ENCODE results near the gene CLIC1. TPM values are rescaled to one million over a fixed set of nuclear protein-coding genes. Genes with fewer than 3 reads are reported as not detected.

CLIC1 gene
- polyA plus RNA-seq, 1 donor: 102 TPM

- DNase-seq (ENCODE audit: low read depth): no peak
Observed at GRCh38 chr6:31701666-31702404, 34.5 kb downstream of the CLIC1 start.

- no peak for DNase-seq (ENCODE audit: low read depth)
Observed at GRCh38 chr6:31700740-31701401, 35.5 kb downstream of the CLIC1 start.

- no peak for DNase-seq (ENCODE audit: low read depth)
Observed at GRCh38 chr6:31697555-31697954, 38.8 kb downstream of the CLIC1 start.

- no peak for DNase-seq (ENCODE audit: low read depth)
Observed at GRCh38 chr6:31693535-31693934, 42.8 kb downstream of the CLIC1 start.

DNA sequence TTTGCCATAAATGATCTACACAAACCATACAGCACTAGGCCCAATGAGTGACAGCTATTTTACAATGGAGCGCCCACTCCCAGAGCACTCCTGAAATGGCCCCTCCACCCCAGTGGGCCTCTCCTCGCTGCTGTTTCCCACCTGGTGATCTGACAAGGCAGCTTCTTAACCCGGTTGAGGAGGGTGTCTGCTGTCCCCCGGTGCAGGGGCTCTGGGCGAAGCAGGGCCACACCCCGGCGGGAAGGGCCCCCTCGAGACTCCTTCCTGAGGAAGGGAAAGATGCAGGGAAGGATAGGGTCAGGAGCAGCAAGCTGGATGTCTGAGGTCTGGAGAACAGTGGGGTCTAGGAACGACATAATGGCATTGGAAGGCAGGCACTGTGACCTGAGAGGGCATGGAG lies 43.4 kb downstream of the CLIC1 start:
- no peak for DNase-seq (ENCODE audit: low read depth)

GRCh38 chr6:31692353-31692752 lies 44.0 kb downstream of the CLIC1 start:
- no peak for DNase-seq (ENCODE audit: low read depth)

DNA sequence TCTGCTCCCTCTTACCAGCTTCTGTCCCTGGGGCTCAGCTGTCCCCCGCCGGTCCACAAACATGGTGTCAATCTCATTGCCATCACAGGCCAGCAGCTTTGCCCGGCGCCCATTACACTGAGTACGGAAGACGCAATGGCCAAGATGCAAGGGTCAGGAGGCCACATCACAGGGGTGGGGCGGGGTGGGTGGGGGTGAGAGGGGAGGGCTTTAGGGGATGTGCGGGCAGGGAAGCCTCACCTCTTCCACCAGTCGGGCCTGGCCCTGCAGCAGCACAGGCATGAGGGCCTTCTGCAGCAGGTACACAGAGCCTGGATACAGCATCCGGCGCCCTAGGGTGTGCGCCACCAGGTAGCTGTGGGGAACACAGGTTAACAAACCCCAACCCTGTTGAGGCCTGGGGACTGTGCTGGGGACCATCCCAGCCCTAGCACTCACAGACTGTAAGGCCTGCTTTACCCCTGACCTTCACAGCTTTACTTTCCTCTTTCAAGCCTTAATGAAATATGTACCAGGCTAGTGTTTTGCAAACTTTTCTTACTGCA lies 44.7 kb downstream of the CLIC1 start:
- DNase-seq (ENCODE audit: low read depth): no peak

DNA sequence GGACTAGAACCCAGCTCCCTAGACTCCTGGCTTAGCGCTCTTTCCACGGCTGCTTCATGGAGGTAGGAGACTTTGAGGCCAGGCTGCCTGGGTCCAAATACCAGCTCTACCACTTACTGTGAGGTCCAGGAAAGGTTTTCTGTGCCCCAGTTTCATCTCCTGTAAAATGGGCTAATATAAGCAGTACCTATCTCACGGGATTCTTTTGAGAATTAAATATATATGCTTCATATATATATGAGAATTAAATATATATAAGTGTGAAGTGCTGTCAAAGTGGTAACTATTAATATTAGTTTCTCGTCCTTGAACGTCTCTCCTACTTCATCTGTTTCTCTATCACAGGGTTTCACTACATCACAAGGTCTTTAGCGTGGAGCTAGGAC lies 45.3 kb downstream of the CLIC1 start:
- DNase-seq (ENCODE audit: low read depth): no peak

DNA sequence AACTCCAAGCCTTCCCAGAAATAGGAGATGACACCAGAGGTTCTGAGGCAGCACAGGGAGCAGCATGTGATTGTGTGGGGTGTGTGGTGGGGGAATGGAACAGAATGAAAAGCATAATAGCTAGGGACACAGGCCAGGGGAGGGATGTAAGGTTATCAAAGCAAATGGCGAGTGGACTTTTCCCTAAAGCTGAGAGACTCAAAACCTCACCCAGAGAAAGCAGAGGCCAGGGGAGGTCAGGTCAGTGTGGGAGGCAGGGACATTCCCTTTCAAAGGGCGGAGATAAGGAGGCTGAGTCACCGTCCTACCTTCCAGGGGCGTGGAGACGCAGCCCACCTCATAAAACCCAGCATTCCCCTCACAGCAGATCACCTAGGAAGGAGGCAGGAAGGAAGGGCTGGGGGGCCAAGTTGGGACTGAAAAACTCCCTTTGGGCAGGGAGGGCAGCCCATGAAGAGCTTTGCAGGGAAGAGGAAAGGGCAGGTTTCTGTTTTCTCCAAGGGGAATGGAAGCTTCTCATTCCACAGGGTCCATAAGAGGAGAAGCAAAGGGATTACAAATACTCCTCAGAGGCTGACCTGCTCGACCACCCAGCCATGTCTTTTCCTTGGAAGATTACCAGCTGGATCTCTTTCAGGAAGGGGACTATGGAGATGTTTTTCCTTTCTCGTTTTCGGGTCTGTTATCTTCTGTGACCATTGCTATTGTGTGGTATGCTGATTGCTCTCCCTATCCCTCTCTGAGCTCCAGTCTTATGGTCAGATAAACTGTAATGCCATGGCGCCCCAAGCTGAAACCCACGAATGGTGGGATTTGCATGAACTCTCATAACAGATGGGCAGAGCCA lies 45.9 kb downstream of the CLIC1 start:
- DNase-seq (ENCODE audit: low read depth): no peak

- no peak for DNase-seq (ENCODE audit: low read depth)
Observed at GRCh38 chr6:31689249-31690110, 46.9 kb downstream of the CLIC1 start.

DNA sequence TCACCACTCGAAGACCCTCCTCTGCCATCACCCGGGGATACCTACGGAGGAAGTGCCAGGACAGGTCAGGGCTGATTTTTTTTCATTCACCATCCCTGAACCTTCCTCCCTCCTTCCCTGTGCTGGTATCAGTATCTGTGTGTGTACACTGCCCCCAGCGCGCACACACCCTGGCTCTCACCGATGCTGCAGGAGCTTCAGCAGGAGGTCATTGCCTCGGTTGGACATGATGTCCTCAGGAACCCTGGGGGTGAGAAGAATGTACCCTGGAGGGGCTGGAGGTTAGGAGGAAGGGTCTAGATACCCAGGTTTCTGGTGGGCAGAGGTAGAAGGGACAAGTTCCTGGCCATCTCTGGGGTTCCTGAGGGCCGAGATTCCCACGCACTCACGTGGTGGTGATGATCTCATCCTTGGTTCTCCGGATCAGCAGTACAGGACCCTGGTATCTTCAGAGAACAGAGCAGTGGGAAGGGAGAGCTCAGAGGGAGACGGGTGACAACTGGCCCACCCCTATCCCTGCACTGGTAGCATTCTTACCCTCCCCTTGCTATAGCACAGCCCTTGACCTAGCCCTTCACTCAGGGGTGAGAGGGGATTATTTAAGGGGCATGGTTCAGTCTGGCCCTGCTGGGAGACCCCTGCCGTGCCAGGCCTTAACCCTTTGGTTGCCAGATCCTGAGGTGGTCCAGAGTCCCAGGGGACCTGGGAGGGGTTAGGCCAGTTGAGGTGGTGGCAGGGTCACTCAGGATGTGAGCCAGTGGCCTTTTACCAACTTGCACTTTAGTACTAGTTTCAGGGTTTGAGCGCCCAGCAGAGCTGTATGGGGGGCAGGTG lies 48.3 kb downstream of the CLIC1 start:
- DNase-seq (ENCODE audit: low read depth): no peak

DNA sequence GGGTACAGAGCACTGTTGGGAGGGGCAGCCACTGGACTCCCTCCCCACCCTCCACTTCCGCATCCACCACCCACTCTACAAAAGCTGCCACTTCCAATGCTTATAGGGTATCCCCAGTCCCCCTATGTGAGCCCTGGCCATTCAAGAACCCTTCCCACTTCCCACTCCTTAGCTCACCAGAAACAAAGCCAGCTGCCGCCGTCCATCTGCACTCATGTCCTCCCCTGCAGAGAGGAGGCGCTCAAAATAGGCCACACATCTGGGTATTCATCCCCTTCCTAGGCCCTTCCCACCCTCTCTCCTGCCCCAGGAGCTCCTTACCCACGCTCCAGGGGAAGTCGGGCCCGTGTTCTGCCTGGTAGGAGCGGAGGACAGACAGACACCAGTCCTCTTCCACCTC lies 49.0 kb downstream of the CLIC1 start:
- DNase-seq (ENCODE audit: low read depth): no peak

GRCh38 chr6:31686483-31686882 lies 49.8 kb downstream of the CLIC1 start:
- DNase-seq (ENCODE audit: low read depth): no peak

GRCh38 chr6:31683591-31683990 lies 52.7 kb downstream of the CLIC1 start:
- DNase-seq (ENCODE audit: low read depth): no peak

DNA sequence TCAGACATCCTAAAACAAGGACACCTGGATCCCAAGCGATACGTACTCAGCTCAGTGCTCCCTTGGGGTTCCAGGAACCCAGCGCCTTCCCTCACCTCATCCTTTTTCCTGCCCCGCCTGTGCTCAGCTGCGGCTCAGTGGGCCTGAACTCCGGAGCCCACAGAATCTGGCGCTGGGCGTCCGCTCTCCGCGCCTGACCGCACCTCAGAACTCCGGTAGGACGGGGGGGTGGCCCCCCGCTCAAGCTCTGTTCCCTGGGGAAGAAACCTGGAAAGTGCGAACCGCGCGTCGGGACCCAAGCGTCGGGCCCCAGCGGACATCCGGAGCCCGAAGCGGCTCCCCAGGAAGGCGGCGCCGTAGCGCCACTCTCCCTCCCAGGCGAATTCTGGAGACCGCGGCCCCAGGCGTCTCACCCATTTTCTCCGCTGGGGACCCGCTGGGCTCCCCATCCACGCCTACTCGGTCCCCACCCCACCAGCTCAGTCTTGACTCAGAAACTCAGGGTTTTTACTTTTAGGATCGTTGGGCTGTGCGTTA lies 55.1 kb downstream of the CLIC1 start:
- DNase-seq (ENCODE audit: low read depth): no peak

Other genes starting within 250 kb of the CLIC1 start
- 1.1 TPM for gene MICB, start 238.4 kb downstream of the CLIC1 start, polyA plus RNA-seq (ENCODE audit: insufficient read length)
- gene MCCD1, start 207.6 kb downstream of the CLIC1 start, polyA plus RNA-seq (ENCODE audit: insufficient read length): not detected
- 368 TPM for gene DDX39B, start 194.5 kb downstream of the CLIC1 start, polyA plus RNA-seq (ENCODE audit: insufficient read length)
- 3.0 TPM for gene ATP6V1G2, start 189.9 kb downstream of the CLIC1 start, polyA plus RNA-seq (ENCODE audit: insufficient read length)
- gene NFKBIL1, start 188.9 kb downstream of the CLIC1 start, polyA plus RNA-seq (ENCODE audit: insufficient read length): 16.8 TPM
- gene LTA, start 164.2 kb downstream of the CLIC1 start, polyA plus RNA-seq (ENCODE audit: insufficient read length): 0.18 TPM
- gene TNF, start 161.0 kb downstream of the CLIC1 start, polyA plus RNA-seq (ENCODE audit: insufficient read length): not detected
- gene LTB, start 154.1 kb downstream of the CLIC1 start, polyA plus RNA-seq (ENCODE audit: insufficient read length): 1.1 TPM
- 7.4 TPM for gene LST1, start 150.3 kb downstream of the CLIC1 start, polyA plus RNA-seq (ENCODE audit: insufficient read length)
- gene NCR3, start 143.5 kb downstream of the CLIC1 start, polyA plus RNA-seq (ENCODE audit: insufficient read length): 0.24 TPM
- 13.4 TPM for gene AIF1, start 121.3 kb downstream of the CLIC1 start, polyA plus RNA-seq (ENCODE audit: insufficient read length)
- gene PRRC2A, start 115.8 kb downstream of the CLIC1 start, polyA plus RNA-seq (ENCODE audit: insufficient read length): 133 TPM
- gene BAG6, start 83.9 kb downstream of the CLIC1 start, polyA plus RNA-seq (ENCODE audit: insufficient read length): 200 TPM
- 4.3 TPM for gene APOM, start 80.6 kb downstream of the CLIC1 start, polyA plus RNA-seq (ENCODE audit: insufficient read length)
- 12.1 TPM for gene C6orf47, start 75.8 kb downstream of the CLIC1 start, polyA plus RNA-seq (ENCODE audit: insufficient read length)
- gene GPANK1, start 71.5 kb downstream of the CLIC1 start, polyA plus RNA-seq (ENCODE audit: insufficient read length): 14.1 TPM
- gene CSNK2B, start 70.5 kb downstream of the CLIC1 start, polyA plus RNA-seq (ENCODE audit: insufficient read length): 125 TPM
- gene LY6G5B, start 66.6 kb downstream of the CLIC1 start, polyA plus RNA-seq (ENCODE audit: insufficient read length): 11.5 TPM
- 2.7 TPM for gene LY6G5C, start 55.5 kb downstream of the CLIC1 start, polyA plus RNA-seq (ENCODE audit: insufficient read length)
- 43.8 TPM for gene ABHD16A, start 33.2 kb downstream of the CLIC1 start, polyA plus RNA-seq (ENCODE audit: insufficient read length)
- not detected for gene LY6G6F, start 29.7 kb downstream of the CLIC1 start, polyA plus RNA-seq (ENCODE audit: insufficient read length)
- 0.47 TPM for gene LY6G6D, start 21.2 kb downstream of the CLIC1 start, polyA plus RNA-seq (ENCODE audit: insufficient read length)
- gene LY6G6C, start 14.8 kb downstream of the CLIC1 start, polyA plus RNA-seq (ENCODE audit: insufficient read length): 0.62 TPM
- gene MPIG6B, start 13.2 kb downstream of the CLIC1 start, polyA plus RNA-seq (ENCODE audit: insufficient read length): 1.2 TPM
- 108 TPM for gene DDAH2, start 7.2 kb downstream of the CLIC1 start, polyA plus RNA-seq (ENCODE audit: insufficient read length)
- gene MSH5, start 3.5 kb upstream of the CLIC1 start, polyA plus RNA-seq (ENCODE audit: insufficient read length): 14.2 TPM
- 3.0 TPM for gene SAPCD1, start 26.1 kb upstream of the CLIC1 start, polyA plus RNA-seq (ENCODE audit: insufficient read length)
- gene VWA7, start 40.8 kb upstream of the CLIC1 start, polyA plus RNA-seq (ENCODE audit: insufficient read length): 2.9 TPM
- 46.5 TPM for gene VARS1, start 59.2 kb upstream of the CLIC1 start, polyA plus RNA-seq (ENCODE audit: insufficient read length)
- gene LSM2, start 70.4 kb upstream of the CLIC1 start, polyA plus RNA-seq (ENCODE audit: insufficient read length): 55.3 TPM
- gene HSPA1L, start 78.8 kb upstream of the CLIC1 start, polyA plus RNA-seq (ENCODE audit: insufficient read length): 5.0 TPM
- gene HSPA1A, start 79.0 kb upstream of the CLIC1 start, polyA plus RNA-seq (ENCODE audit: insufficient read length): 72.3 TPM
- gene HSPA1B, start 91.2 kb upstream of the CLIC1 start, polyA plus RNA-seq (ENCODE audit: insufficient read length): 48.9 TPM
- gene NEU1, start 126.3 kb upstream of the CLIC1 start, polyA plus RNA-seq (ENCODE audit: insufficient read length): 15.0 TPM
- gene SLC44A4, start 142.5 kb upstream of the CLIC1 start, polyA plus RNA-seq (ENCODE audit: insufficient read length): 0.37 TPM
- 29.3 TPM for gene EHMT2, start 161.2 kb upstream of the CLIC1 start, polyA plus RNA-seq (ENCODE audit: insufficient read length)
- 9.5 TPM for gene ZBTB12, start 165.6 kb upstream of the CLIC1 start, polyA plus RNA-seq (ENCODE audit: insufficient read length)
- 3.0 TPM for gene C2, start 191.2 kb upstream of the CLIC1 start, polyA plus RNA-seq (ENCODE audit: insufficient read length)
- gene CFB, start 209.6 kb upstream of the CLIC1 start, polyA plus RNA-seq (ENCODE audit: insufficient read length): 1.0 TPM
- gene NELFE, start 222.4 kb upstream of the CLIC1 start, polyA plus RNA-seq (ENCODE audit: insufficient read length): 63.3 TPM
- gene SKIC2, start 222.6 kb upstream of the CLIC1 start, polyA plus RNA-seq (ENCODE audit: insufficient read length): 27.0 TPM
- 16.9 TPM for gene DXO, start 235.6 kb upstream of the CLIC1 start, polyA plus RNA-seq (ENCODE audit: insufficient read length)
- 19.3 TPM for gene C4A, start 245.5 kb upstream of the CLIC1 start, polyA plus RNA-seq (ENCODE audit: insufficient read length)